Pancreas (tissue), 10 donors: ENCODE data around the gene NUP50. TPM values are rescaled to one million over a fixed set of nuclear protein-coding genes. Genes with fewer than 3 reads are reported as not detected.

Source experiments
- ATAC-seq, 4 donors: fragments of 200-7000 bp; cut with Tn5 transposase; one replicate each; pipeline versions ENCODE4 v1.8.0 to v1.9.1; 2020; ENCODE audit warnings: mild to moderate bottlenecking in 4 of 4, moderate library complexity in 4 of 4
- DNase-seq, 6 donors: peaks; one replicate each; pipeline ENCODE4 v3.0.0-alpha.2; 2020
- FAIRE-seq: peaks from 2 replicates; lab custom pipeline; 2012; peaks lifted over from hg19 to GRCh38; lab: Jason Lieb, UNC
- H3K27ac ChIP-seq, 4 donors: fragments of 200-600 bp; sonication (generic); 1 replicate in 3 of 4; 2 replicates in 1 of 4; pipeline versions ENCODE4 v1.5.0 to v1.8.0; 2020
- H3K27me3 ChIP-seq, 4 donors: fragments of 200-600 bp; one replicate each; pipeline ENCODE4 v1.8.0; 2021
- H3K36me3 ChIP-seq, 3 donors: fragments of 200-600 bp; sonication (generic) in 1 of 3; one replicate each; pipeline versions ENCODE4 v1.5.0 to v1.8.0; 2020 to 2021
- H3K4me1 ChIP-seq, 3 donors: fragments of 200-600 bp; one replicate each; pipeline ENCODE4 v1.8.0; 2021
- H3K4me3 ChIP-seq, 4 donors: fragments of 200-600 bp; sonication (generic) in 2 of 4; one replicate each; pipeline versions ENCODE4 v1.5.0 to v1.8.0; 2020 to 2021
- H3K9me3 ChIP-seq, 4 donors: fragments of 200-600 bp; one replicate each; pipeline ENCODE4 v1.8.0; 2021
- WGBS, 2 donors: extraction: QIAGEN DNeasy Blood & Tissue Kit; methylation state at CpG; one replicate each; pipeline ENCODE4 v1.1.7; 2013; 5-methylcytosine and 5-hydroxymethylcytosine counted together
- intact Hi-C, 3 donors: fragments of 100-400 bp; cut with DNase I; formaldehyde crosslinking; loops; one replicate each; pipeline versions ENCODE4 v1.11.1 to v1.14.2; 2022
- polyA plus RNA-seq, 2 donors: library from polyadenylated mRNA; stranded (reverse); fragments of 200-250 nt; gene quantifications; one replicate each; pipeline ENCODE4 v1.2.3, GENCODE V29; 2013
- total RNA-seq, 6 donors: library from RNA; stranded (reverse); fragmentation: NEBNext Ultra II Directional in 4 of 6; extraction: Animal tissue kit (Norgen Biotek cat#: 25700) in 4 of 6; gene quantifications; one replicate each; pipeline versions ENCODE4 v1.2.1 to v1.2.4, GENCODE V29; 2021 to 2023
- TF ChIP-seq, protein P1 (sequence below), 4 donors: fragments of 200-600 bp; sonication (generic) in 3 of 4; IDR thresholded peaks; one replicate each; pipeline versions ENCODE4 v1.5.0 to v1.8.0; 2021; ENCODE audit warnings: antibody characterized with exemption in 4 of 4
- donor health status: healthy with polysubstance abuse.
- donor health status: DM: no; HTN: no; CAD: no; lungs with moderate emphysema.
- donor health status: DM: no; HTN: no; CAD: no.
- donor health status: control.
- donor health status: control.
- donor health status: Bipolar disorder and iron deficiency.
- donor health status: DM: yes; HTN: yes; CAD: no.
- donor health status: DM: no; HTN: no; CAD: no.
- donor health status: DM: no; HTN: no; CAD: no.
- donor health status: DM: yes; HTN: yes; CAD: no.

Gene NUP50
- total and polyA plus RNA-seq, 8 donors: 11.8 to 35.2 (median 27.5) TPM

- TF ChIP-seq, protein P1, sequence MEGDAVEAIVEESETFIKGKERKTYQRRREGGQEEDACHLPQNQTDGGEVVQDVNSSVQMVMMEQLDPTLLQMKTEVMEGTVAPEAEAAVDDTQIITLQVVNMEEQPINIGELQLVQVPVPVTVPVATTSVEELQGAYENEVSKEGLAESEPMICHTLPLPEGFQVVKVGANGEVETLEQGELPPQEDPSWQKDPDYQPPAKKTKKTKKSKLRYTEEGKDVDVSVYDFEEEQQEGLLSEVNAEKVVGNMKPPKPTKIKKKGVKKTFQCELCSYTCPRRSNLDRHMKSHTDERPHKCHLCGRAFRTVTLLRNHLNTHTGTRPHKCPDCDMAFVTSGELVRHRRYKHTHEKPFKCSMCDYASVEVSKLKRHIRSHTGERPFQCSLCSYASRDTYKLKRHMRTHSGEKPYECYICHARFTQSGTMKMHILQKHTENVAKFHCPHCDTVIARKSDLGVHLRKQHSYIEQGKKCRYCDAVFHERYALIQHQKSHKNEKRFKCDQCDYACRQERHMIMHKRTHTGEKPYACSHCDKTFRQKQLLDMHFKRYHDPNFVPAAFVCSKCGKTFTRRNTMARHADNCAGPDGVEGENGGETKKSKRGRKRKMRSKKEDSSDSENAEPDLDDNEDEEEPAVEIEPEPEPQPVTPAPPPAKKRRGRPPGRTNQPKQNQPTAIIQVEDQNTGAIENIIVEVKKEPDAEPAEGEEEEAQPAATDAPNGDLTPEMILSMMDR (IDR thresholded peaks at IDR 0.05): no peak
- H3K4me3 ChIP-seq: no peak overlapping the region
- ATAC-seq (no peak), DNase-seq (no peak), FAIRE-seq (no peak)
- no peaks in the 10 kb centered on the region for H3K4me1 ChIP-seq
- H3K9me3 ChIP-seq: no peaks in the 10 kb centered on the region
- WGBS, 2 donors: 73 to 88% methylated on average over 2 of the region's 2 CpGs
- no peaks in the 10 kb centered on the region for H3K36me3 ChIP-seq
- intact Hi-C loops: no loop called here
- no peaks in the 10 kb centered on the region for H3K27me3 ChIP-seq
- no peak overlapping the region for H3K27ac ChIP-seq
Observed at GRCh38 chr22:45149671-45150070, 14.1 kb upstream of the NUP50 start.

DNA sequence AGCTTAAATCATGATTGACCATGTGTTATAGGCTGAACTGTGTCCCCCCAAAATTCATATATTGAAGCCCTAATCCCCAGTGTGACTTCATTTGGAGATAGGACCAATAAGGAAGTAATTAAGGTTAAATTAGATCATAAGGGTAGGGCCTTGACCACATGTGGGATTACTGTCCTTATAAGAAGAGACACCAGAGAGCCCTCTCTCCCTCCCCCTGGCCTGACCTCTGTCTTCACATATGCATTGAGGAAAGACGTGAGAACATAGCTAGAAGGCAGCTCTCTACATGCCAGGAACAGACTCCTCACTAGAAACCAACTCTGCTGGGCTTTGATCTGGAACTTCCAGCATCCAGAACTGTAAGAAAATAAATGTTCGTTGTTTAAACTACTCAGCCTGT, 13.6 kb upstream of the NUP50 start:
- ATAC-seq: no peak
- FAIRE-seq: no peak
- WGBS, 2 donors: 47 to 84% methylated on average over 2 of the region's 2 CpGs
- Histone ChIP-seq H3K4me1 (no peaks in the 10 kb centered on the region), H3K9me3 (no peaks in the 10 kb centered on the region), H3K36me3 (no peaks in the 10 kb centered on the region), H3K27ac (no peak overlapping the region), H3K4me3 (no peak overlapping the region), H3K27me3 (no peaks in the 10 kb centered on the region)
- intact Hi-C loops: no loop called here
- DNase-seq: no peak
- TF ChIP-seq, protein P1 (IDR thresholded peaks at IDR 0.05): no peak

DNA sequence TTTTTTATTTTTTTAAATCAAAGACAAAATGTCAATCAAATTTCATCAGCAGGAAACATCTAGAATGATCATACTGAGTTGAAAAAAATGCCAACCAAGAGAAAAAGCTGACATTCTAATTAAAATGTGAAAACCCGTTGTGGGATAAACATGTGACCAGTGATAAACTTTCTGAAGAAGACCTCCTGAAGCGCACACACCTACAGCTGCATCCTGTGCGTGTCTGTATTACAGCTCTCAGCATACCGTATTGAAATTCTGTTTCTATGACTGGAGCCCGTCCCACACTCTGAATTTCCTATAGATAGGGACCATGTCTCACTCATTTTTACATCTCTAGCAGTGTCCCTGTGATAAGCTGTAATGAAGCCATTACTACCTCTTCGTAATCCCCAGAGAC, 12.2 kb upstream of the NUP50 start:
- Histone ChIP-seq H3K36me3 (no peaks in the 10 kb centered on the region), H3K4me3 (no peak overlapping the region), H3K27ac (no peak overlapping the region), H3K9me3 (no peaks in the 10 kb centered on the region), H3K4me1 (no peaks in the 10 kb centered on the region), H3K27me3 (no peaks in the 10 kb centered on the region)
- 90 to 91% methylated on average over 6 of the region's 6 CpGs for WGBS, 2 donors
- intact Hi-C loops: no loop called here
- ATAC-seq (no peak), FAIRE-seq (no peak), DNase-seq (no peak)
- TF ChIP-seq, protein P1 (IDR thresholded peaks at IDR 0.05): no peak

- ATAC-seq: no peak
Observed at GRCh38 chr22:45154383-45154782, 9.3 kb upstream of the NUP50 start.

More at GRCh38 chr22:45154383-45154782, 9.3 kb upstream of the NUP50 start:
- no peak overlapping the region for H3K4me3 ChIP-seq
- no peaks in the 10 kb centered on the region for H3K36me3 ChIP-seq
- TF ChIP-seq, protein P1 (IDR thresholded peaks at IDR 0.05): no peak
- no peak overlapping the region for H3K27ac ChIP-seq
- no peaks in the 10 kb centered on the region for H3K27me3 ChIP-seq
- intact Hi-C loops: no loop called here
- peaks cover 2 to 7% (median 5%) of the 10 kb centered on the region in 3 donors for H3K4me1 ChIP-seq
- WGBS, 2 donors: 81 to 82% methylated on average over 3 of the region's 3 CpGs
- H3K9me3 ChIP-seq: no peaks in the 10 kb centered on the region
- no peak for FAIRE-seq
- no peak for DNase-seq
